CD4-positive, alpha-beta T cell treated with Interleukin-21 for 1 hour (primary cell): ENCODE measurements around the gene GATA3.

ENCODE experiments used
- DNase-seq: peaks from one replicate; pipeline ENCODE4 v3.0.0-alpha.2; 2020

GATA3 gene

GRCh38 chr10:8051109-8051821, 3.2 kb upstream of the GATA3 start:
- DNase-seq = no peak

- DNase-seq = no peak
Measured at GRCh38 chr10:8051851-8052257, 2.6 kb upstream of the GATA3 start.

- DNase-seq = no peak
Measured at GRCh38 chr10:8052341-8052955, 2.0 kb upstream of the GATA3 start.

- DNase-seq = no peak
Measured at GRCh38 chr10:8052956-8053445, 1.5 kb upstream of the GATA3 start.

- peak; percentile 94 for DNase-seq
Measured at GRCh38 chr10:8053446-8054243, 843 bp upstream of the GATA3 start.

GRCh38 chr10:8054244-8054493, 319 bp upstream of the GATA3 start:
- DNase-seq = no peak

- DNase-seq = peak; percentile 37
Measured at GRCh38 chr10:8055420-8056349, 1.2 kb downstream of the GATA3 start.

- no peak for DNase-seq
Measured at GRCh38 chr10:8056378-8056777, 1.9 kb downstream of the GATA3 start.

- DNase-seq = peak; percentile 68
Measured at GRCh38 chr10:8056871-8057331, 2.4 kb downstream of the GATA3 start.

- no peak for DNase-seq
Measured at GRCh38 chr10:8057636-8058273, 3.3 kb downstream of the GATA3 start.

GRCh38 chr10:8058274-8059111, 4.0 kb downstream of the GATA3 start:
- DNase-seq = no peak

GRCh38 chr10:8059191-8059936, 4.9 kb downstream of the GATA3 start:
- no peak for DNase-seq

GRCh38 chr10:8060010-8060703, 5.7 kb downstream of the GATA3 start:
- DNase-seq = peak; percentile 71

- DNase-seq = no peak
Measured at GRCh38 chr10:8060704-8061121, 6.2 kb downstream of the GATA3 start.

- peak; percentile 69 for DNase-seq
Measured at GRCh38 chr10:8061274-8062211, 7.1 kb downstream of the GATA3 start.

GRCh38 chr10:8063128-8063908, 8.8 kb downstream of the GATA3 start:
- DNase-seq = no peak

GRCh38 chr10:8063935-8064334, 9.4 kb downstream of the GATA3 start:
- DNase-seq = no peak

GRCh38 chr10:8064436-8064835, 9.9 kb downstream of the GATA3 start:
- DNase-seq = no peak
